ENCODE measurements around the gene ITPR1.

GRCh38 chr3:4768521-4768920 lies 275.4 kb downstream of the ITPR1 start:
- TF ChIP-seq CTCF (IDR thresholded peaks at IDR 0.05; ENCODE audit: low read length) = no peak
- no peak for TF ChIP-seq EZH2 (IDR thresholded peaks at IDR 0.05; ENCODE audit: borderline replicate concordance, low read length)
